GM18502 (cell line): ENCODE data around the gene CCDC137.

Experiments used
- ATAC-seq: cut with Tn5 transposase; IDR thresholded peaks from one replicate; pipeline ENCODE4 v1.9.1; 2021; ENCODE audit warnings: mild to moderate bottlenecking; ENCODE audit not compliant: unreplicated experiment, poor library complexity

Gene CCDC137

DNA sequence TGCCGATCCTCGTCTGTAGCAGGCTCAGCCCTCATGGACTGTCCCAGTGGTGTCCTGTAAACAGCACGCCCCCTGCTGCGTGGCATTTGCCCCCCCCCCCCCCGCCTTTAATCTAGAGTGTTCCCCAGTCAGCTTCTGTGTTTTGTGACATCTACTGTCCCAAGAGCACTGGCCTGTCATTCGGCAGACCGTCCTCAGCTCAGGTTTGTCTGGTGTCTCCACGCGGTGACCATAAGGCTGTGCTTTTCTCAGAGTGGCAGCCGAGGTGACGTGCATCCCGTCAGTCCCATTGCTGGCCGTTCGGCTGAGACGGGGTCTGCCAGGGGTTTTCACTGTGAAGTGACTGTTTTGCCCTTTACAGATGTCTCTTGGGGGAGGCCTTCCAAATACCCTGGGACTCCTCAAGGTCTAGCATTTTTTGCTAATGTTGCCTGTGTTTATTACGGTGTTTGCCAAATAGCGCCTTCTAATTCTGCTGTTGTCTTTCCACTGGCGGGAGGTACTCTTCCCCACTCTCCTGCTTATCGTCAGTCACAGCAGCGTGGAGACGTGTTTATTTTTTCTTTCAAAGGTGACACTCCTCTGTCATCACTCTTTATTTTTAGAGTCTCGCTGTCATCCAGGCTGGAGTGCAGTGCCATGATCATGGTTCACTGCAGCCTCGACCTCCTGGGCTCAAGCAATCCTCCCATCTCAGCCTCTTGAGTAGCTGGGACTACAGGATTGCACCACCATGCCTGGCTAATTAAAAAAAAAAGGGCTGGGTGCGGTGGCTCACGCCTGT is 30.9 kb downstream of the CCDC137 start:
- ATAC-seq, result no peak

DNA sequence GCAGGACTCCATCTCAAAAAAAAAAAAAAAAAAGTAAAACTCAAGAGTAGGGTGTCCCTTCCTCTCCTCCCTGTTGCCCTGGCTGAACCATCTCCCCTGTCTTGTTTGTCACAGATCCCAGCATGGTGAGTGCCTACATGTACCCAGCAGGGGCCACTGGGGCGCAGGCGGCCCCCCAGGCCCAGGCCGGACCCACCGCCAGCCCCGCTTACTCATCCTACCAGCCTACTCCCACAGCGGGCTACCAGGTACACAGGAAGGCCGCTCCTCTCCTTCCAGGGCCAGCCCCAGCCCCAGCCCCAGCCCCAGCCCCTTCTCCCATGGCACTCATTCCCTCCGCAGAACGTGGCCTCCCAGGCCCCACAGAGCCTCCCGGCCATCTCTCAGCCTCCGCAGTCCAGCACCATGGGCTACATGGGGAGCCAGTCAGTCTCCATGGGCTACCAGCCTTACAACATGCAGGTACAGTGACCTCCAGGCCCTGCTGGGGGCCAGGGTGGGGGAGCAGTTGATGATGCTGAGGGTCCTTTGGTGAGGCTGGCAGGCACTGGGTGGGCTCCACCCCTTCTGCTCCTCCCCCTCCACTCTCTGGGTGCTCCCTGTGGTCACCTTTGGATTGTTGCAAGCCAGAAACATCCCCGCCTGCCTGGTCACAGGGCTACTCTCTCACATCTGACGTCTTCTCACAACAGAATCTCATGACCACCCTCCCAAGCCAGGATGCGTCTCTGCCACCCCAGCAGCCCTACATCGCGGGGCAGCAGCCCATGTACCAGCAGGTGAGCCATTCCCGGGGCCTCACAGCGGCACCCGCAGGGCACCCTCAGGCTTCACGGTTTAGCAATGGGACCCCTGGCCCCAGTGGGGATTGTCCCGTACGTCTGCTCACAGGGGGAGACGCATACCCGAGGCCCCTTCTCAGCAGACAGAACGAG is 34.1 kb downstream of the CCDC137 start:
- ATAC-seq, result no peak

GRCh38 chr17:81701288-81702071 is 34.9 kb downstream of the CCDC137 start:
- no peak for ATAC-seq

GRCh38 chr17:81702934-81703746 is 36.6 kb downstream of the CCDC137 start, which contains the start of gene MRPL12:
Gene MRPL12, plus strand, starts transcription at chr17:81703367. Its CDS starts 135 bp downstream, at chr17:81703502.
- peak; percentile 79 for ATAC-seq

- no peak for ATAC-seq
These were observed 37.5 kb downstream of the CCDC137 start for GRCh38 chr17:81703747-81704654.

- ATAC-seq, result no peak
These were observed 39.1 kb downstream of the CCDC137 start for GRCh38 chr17:81705518-81706231.

GRCh38 chr17:81706232-81706611 is 39.7 kb downstream of the CCDC137 start:
- no peak for ATAC-seq

DNA sequence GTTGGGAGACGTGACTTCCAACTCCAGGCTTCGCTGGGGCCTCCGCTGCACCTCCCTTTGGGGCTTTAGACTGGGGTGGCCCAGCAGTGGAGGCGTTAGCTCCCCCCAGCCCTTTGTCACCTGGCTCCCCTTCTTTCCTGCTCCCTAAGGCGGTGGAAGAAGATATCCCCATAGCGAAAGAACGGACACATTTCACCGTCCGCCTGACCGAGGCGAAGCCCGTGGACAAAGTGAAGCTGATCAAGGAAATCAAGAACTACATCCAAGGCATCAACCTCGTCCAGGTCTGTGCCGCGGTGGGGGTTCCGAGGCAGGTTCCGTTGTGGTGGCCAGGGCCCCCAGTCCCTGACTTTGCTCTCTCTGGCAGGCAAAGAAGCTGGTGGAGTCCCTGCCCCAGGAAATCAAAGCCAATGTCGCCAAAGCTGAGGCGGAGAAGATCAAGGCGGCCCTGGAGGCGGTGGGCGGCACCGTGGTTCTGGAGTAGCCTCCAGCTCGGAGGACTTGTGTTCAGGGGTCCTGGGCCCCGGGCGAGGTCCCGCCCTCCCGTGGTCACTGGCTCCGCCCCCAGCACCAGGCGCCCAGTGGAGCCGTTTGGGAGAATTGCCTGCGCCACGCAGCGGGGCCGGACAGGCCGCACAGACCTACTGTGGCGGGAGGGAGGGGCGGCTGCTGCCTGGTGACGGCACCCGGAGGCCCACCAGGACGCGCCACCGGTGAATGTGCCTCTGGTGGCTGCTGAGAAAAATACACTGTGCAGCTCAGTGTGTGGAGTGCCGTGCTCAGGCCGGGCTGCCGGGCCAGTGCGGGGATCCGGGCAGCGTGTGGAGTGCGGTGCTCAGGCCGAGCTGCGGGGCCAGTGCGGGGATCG is 40.5 kb downstream of the CCDC137 start:
- no peak for ATAC-seq

- ATAC-seq, result no peak
These were observed 41.4 kb downstream of the CCDC137 start for GRCh38 chr17:81707725-81708646.

GRCh38 chr17:81708739-81709185 is 42.2 kb downstream of the CCDC137 start:
- ATAC-seq, result no peak

DNA sequence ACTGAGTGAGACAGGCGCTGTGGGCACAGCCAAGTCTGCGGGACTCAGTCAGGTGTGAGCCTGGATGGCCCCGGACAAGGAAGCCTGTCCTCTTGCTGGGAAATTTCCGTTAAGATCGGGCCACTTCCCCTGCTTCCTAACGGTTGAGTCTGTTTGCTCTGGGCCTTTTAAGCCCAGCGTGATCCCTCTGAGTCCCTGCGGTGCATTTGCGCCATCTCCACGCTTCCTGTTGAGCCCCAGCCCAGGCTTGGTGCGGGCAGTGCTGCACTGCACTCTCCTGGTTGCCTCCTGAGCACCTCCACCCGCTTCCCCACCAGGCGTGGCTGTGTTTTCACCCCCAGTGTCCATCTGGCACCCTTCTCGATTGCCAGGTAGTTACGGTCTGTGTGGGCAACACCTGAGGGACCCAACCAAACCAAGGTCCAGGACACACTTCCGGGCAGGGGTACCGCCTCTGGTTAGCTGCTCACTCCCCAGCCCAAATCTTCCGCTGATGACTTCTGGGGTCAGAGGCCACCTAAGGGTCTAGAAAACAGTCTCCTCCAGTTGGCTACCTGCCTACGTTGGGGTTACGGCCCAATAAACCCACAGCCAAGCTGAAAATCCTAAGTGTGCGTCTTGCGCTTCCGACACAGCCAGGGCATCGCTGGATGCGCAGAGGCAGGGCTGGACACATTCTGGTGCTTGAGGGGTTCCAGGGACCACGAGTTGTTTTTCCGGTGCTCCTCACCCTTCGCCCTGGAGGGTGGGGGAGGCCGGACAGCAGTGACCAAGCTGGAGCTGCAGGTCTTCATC is 44.2 kb downstream of the CCDC137 start:
- ATAC-seq, result no peak

DNA sequence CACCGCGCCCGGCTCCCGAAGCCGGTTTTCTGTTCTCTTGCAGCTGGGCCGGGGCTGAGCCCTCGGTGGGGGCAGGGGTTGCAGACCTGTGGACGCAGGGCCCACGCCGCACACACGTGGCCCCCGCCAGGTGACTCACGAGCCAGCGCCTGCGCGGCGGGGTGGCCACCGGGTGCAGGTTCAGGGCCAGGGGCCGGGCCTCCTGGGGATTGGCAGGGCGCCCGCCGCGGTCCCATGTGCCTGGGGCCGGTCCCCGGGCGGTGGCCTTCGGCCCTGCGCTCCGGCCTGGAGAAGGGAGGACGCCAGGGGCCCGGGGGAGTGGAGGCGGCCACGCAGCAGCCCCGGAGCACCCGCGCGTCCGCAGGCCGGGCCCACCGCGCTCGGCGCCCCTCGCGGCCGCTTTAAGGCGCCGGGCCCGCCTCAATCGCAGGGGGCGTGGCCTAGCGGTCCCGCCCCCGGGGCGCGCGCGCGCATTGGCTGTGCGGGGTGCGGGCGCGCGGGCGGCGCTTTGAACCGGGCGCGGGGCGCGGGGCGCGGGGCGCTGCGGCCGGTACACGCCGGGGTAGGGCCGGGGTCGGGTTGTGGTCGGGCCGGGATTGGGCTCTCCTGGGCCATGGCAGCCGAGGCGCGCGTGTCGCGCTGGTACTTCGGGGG is 45.4 kb downstream of the CCDC137 start, which contains the start of gene SLC25A10:
SLC25A10 (plus strand) TSS at position 471 of the 654 bp plus-strand sequence; CDS start at position 614, 143 bp downstream.
- ATAC-seq, result peak; percentile 67

GRCh38 chr17:81712468-81713003 is 46.0 kb downstream of the CCDC137 start:
- peak; percentile 12 for ATAC-seq

DNA sequence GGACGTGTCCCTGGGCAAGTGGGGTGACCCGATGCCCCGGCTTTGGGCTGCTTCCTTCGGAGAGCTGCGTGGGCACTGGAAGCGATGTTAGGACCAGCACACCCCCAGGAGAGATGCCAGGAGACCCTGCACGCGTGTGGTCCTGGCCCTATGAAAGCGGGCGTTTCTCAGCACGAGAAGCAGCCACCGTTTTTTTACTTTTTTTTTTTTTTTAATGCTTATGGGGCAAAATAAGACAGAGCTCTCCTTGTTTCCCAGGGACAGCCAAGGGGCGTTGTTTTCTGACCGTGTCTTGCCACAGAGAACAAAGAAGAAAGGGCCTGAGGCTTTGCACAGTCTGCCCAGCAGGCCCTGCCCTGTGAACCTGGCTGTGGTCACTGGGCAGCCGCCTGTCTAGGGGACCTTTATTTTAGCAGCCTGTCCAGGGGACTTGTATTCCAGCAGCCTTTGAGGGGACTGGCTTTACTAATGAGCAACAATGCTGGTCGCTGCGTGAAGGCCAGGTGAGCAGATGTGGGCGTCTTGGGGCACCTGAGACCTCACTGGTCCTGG is 46.5 kb downstream of the CCDC137 start:
- no peak for ATAC-seq
